Measurements from ENCODE around the gene CRYBA4.
A peak's percentile ranks its signal among the peaks of the same experiment; 100 is the strongest.

The CRYBA4 gene

DNA sequence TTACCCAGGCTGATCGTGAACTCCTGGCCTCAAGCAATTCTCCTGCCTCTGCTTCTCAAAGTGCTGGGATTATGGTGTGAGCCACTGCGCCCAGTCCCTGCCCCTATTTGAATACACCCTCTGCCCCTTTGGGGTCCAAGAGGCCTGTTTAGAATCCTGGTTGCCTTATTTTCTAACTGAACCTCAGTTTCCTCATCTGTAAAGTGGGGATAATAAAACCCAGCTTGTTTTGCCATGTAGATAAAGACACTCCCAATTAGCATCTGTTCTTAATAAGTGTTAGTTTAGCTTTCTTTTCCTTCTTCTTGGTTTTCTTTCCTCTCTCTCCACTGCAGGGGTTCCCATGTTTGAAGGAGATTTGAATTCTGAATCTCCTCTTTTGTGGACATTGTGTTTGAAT lies 40.4 kb downstream of the CRYBA4 start:
- DNase-seq: no peak

GRCh38 chr22:26663374-26663923 lies 41.7 kb downstream of the CRYBA4 start:
- no peak for DNase-seq

DNA sequence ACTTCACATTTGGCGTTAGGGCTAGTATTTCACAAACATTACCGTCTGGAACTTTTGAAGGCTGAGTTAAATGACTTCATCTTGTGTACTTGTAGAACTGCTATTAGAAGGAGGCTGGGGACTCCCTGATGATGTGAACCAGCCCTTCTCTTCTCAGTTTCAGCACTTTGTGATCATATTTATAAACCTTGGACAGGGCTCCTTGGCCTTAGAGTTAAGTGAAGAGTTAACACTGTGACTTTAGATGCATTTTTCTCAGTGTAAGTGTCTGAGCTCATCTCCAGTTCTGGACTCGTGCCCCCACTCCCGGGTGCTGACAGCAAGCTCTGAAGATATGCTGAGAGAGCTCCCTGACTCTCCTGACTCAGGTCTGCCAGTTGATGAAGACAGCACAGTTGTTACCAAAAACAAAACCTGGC lies 44.1 kb downstream of the CRYBA4 start:
- DNase-seq: no peak

GRCh38 chr22:26667140-26667539 lies 45.4 kb downstream of the CRYBA4 start:
- DNase-seq: no peak

- DNase-seq: peak; percentile 29
Measured at GRCh38 chr22:26669060-26669481, 47.3 kb downstream of the CRYBA4 start.

DNA sequence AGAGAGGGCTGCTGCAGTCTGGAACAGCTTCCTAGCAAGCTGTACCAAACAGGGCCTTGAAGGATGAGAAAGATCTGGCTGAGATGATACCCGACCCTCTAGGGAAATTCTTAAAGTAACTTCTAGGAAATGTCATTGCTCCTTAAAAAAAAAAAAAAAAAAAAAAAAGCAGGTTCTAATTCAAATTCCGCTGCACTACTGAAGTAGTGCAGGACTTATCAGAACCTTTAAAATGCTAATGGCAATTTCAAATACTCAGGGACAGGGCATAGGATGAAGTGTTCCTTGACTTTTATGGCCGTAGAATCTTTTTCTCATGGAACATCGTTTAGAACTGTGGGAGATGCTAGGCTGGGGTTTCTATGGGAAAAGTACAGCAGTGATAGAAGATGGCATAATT lies 48.7 kb downstream of the CRYBA4 start:
- DNase-seq: no peak

DNA sequence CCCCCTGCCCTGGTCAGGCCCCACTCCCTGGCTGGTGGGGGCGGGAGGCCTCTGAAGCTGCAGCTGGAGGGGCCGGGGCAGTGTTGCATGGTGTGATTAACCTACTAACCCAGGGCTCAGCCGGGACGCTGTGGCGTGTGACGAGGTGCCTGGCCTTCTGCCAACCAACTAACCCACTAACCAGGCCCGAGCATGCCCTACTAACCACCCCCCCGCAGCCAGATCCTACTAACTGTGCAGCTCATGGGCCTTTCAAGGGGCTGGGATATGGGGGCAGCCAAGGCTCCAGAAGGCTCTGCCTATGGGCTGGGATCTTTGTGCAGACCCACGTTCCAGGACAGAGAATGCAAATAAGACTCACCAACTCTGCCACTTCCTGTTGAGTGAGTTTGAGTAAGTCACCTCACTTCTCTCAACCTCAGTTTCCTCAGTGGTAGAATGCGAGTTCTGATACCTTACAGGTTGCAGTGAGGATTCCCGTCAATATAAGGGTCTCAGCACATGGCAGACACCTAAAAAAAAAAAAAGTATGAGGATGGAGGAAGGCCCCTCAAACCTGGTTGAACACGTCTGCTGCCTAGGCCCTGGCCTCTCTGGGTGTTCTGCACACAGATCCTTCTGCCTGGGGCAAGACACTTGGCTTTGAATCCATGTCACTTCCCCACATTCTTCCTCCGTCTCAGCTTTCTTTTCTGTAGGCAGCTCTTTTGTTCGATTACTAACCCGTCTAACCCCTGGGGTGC lies 49.7 kb downstream of the CRYBA4 start:
- peak; percentile 80 for DNase-seq

DNA sequence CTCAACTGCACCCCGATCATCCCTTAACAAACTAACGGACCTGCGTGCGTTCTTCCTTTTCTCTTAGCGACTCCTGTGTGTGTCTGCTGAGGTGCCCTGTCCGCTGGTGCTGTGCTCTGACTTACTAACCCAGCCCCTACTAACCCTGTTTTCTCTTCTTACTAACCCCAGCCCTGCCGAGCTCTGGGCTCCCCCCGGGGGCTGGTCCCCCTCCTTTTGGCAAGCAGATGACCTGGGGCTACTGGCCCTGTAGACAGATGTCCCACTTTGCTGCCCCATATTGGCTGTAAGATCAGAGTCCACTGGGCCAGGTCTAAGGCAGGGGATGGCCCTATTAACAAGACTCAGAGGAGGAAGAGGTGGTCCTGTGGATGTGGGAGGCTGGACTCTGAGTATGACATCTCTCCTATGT lies 50.3 kb downstream of the CRYBA4 start:
- peak; percentile 28 for DNase-seq

DNA sequence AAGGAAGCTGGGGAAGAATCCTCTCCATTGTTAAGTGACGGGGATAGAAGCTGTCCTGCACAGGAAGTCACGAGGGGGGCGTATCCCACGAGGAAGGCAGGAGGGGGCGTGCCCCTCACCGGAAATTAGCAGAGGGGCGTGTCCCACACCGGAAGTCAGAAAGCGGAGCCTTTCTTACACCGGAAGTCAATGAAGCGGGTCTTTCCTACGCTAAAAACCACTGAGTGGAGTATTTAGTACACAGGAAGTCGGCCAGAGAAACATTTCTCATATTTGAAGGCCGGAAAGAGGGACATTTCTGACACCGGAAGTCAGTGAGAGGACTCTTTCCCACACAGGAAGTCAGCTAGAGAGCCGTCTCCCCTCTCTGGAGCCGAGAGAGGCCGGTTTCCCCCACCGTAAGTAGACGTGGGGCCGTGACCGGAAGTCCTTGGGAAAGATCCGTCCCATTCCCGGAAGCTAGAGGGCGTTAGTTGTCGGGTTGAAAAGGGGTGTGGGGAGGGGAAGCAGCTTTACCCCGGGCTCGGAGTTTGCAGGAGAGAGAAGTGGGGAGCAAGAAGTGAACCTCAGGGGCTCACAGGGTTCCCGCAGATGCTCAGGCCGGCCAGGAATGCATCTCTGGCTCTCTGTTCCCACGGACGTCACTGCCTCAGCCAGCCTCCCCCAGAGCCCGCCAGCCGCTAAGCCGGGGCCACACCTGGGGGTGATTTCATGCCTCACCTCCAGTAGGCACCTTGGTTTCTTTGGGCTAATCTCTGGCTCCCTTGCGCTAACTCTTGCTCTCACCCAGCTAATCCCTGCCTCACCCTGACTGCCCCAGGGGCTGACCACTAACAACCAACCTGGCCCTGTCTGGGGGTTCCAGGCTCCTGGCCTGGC lies 51.1 kb downstream of the CRYBA4 start:
- DNase-seq: peak; percentile 95

- DNase-seq: peak; percentile 62
Measured at GRCh38 chr22:26673486-26673885, 51.7 kb downstream of the CRYBA4 start.

DNA sequence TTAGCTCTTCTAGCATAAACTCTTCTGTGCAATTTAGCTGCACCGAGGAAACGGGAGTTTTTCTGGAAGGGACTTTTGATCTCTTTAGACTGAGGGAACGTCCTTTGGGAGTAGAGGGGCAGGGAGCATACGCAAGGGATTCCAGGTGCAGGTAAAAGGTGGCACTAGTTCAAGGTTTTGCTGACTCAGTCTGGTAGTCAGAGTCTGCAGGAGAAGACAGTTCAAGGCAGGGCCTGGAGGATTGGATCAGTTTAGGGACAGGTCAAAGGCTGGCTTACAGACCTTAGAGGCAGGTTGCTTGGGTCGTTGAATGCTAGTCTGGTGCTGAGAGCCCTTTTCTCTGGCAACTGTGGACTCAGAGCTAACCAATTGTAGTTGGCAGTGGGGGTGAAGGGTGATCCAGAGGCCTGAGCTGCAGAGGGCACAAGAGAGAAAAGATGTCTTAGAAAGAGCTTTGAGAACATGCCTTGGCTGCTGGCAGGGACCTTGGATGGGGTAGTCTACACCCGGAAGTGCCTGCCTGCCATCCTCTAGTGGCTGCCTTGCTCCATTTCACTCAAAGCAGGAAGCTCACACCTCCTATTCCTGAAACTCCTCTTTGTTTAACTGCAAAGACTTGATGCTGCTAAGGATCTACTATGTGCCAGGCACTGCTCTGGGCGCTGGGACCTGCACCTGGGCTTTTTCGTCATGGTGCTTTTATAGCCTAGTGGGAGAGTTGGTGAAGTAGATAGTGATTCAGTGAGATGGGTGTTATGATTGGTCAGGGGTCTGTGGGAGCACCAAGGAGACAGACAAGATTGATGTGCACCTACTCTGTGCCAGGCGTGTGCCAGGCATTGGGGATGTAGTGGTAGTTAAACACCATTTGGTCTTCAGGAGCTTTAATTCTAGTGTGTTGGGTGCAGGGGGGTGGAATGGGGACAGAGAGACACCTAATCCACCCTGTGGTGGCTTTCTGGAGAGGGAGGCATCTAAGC lies 52.7 kb downstream of the CRYBA4 start:
- peak; percentile 38 for DNase-seq

DNA sequence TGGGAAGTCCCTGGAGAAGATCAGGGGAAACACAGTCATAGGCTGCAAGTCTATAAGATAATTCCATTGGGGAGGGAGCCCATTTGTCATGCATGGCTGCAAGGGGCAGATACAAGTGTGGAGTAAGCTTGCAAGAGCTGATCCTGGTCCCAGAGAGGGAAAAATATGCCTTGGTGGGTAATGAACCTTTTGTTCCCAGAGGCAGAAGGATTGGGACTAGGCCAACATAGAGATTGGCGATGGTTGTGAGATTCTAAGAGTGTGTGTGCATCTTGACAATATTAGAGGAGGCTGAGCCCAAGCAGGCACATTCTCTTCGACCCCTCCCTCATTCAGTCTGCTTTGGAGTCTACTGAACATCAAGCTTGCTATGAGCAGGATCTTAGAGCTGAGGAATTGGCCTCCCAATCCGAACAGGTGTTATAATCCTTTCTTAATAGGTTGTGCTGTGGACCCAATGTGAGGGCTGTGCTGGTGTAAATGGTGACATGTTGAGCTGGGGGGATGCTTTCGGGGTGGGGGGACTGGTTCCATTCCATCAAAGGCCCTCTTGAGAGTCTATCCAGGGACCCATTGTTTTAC lies 54.0 kb downstream of the CRYBA4 start:
- no peak for DNase-seq

- DNase-seq: no peak
Measured at GRCh38 chr22:26677217-26677616, 55.5 kb downstream of the CRYBA4 start.

DNA sequence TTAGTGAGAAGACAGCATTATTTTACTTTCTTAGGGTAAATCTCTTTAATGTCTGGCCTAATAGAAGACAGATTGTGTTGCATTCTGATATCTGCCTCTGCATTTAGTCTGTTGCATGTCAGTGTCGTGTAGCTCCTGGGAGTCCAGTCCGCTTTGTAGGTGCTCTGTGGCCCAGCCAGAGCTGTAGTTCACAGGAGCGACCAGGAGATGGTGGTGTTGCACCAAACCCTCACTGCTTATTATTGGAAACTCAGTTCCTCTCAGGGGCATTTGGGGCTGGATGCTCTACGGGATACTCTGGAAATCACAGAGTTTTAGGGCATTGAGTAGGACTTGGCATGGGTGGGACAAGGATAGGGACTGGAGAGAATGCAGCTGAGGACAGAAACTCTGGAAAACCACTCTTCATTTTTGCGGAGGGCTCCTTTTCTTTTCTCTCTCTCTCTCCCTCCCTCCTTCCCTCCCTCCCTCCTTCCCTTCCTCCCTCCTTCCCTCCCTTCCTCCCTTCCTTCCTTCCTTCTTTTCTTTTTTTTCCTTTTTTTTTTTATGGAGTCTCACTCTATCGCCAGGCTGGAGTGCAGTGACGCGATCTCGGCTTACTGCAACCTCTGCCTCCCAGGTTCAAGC lies 57.4 kb downstream of the CRYBA4 start:
- DNase-seq: peak; percentile 85

Data from activated CD4-positive, alpha-beta T cell treated with anti-CD3 and anti-CD28 coated beads for 48 hours (primary cell).